Measurements from ENCODE around the gene FGD2. TPM values are rescaled to one million over a fixed set of nuclear protein-coding genes. Genes with fewer than 3 reads are reported as not detected.

The FGD2 gene
- total and polyA plus RNA-seq, 2 donors (not counting 3 experiments of a cell fraction or from before 2014, with no cell fraction given), result not detected

- H3K9me1 ChIP-seq (replicated peaks; ENCODE audit: control insufficient read depth, extremely low read depth, insufficient read depth, low read length), result no peaks in the 10 kb centered on the region
- no peaks in the 10 kb centered on the region for H3K79me2 ChIP-seq (ENCODE audit: control insufficient read depth, insufficient read depth, low read length)
- no peaks in the 10 kb centered on the region for H3K36me3 ChIP-seq (ENCODE audit: control insufficient read depth in 2 of 2, extremely low read depth in 1 of 2, insufficient read depth in 2 of 2, low read length in 2 of 2)
- POLR2A ChIA-PET, result interaction anchor here (0.5 kb wide), 1 partner anchor 992 kb away, joined by 3 read pairs; no protein-coding TSS in a partner anchor
- no peak overlapping the region for H3K4me3 ChIP-seq (replicated peaks in 1 of 3; ENCODE audit: insufficient read depth in 1 of 3, low read depth in 1 of 3, low read length in 3 of 3)
- H3K9ac ChIP-seq (replicated peaks; ENCODE audit: extremely low read depth, insufficient read depth, low read length), result no peak overlapping the region
- no peak for TF ChIP-seq POLR2A (IDR thresholded peaks at IDR 0.05; ENCODE audit: low read depth, low read length)
- no peak for TF ChIP-seq CTCF (IDR thresholded peaks at IDR 0.05; ENCODE audit: extremely low read depth in 1 of 2, insufficient read depth in 1 of 2, low read depth in 1 of 2, low read length in 2 of 2)
- no peak for TF ChIP-seq FOS (IDR thresholded peaks at IDR 0.05; ENCODE audit: borderline replicate concordance, insufficient read depth, low read length)
- TF ChIP-seq GATA2 (IDR thresholded peaks at IDR 0.05; ENCODE audit: insufficient read depth, insufficient read length, low read depth, low read length), result no peak
- no peak for TF ChIP-seq JUN (IDR thresholded peaks at IDR 0.05; ENCODE audit: borderline replicate concordance, insufficient read depth, insufficient read length, low read depth)
- no peak for TF ChIP-seq POLR2AphosphoS5 (IDR thresholded peaks at IDR 0.05; ENCODE audit: insufficient read depth, low read depth, low read length)
- no peak for TF ChIP-seq MYC (IDR thresholded peaks at IDR 0.05; ENCODE audit: low read depth, low read length)
- TF ChIP-seq MAX (IDR thresholded peaks at IDR 0.05; ENCODE audit: insufficient read depth, insufficient read length), result no peak
- TF ChIP-seq EZH2 (IDR thresholded peaks at IDR 0.05; ENCODE audit: borderline replicate concordance, low read depth, low read length, severe bottlenecking), result no peak
- H3K4me2 ChIP-seq (ENCODE audit: insufficient read depth, low read length), result no peak overlapping the region
- dilution Hi-C loops (cut with MboI; ENCODE audit: extremely low pct_ligation_motif_present, low sequenced_read_pairs) (no loop called here), intact Hi-C loops (cut with micrococcal nuclease) (loop anchor here (10.0 kb wide), 1 partner anchor 294 kb away; no protein-coding TSS in a partner anchor)
- no peaks in the 10 kb centered on the region for H3K9me3 ChIP-seq (replicated peaks; ENCODE audit: control insufficient read depth, insufficient read depth, low read length)
- H3K4me1 ChIP-seq (ENCODE audit: control insufficient read depth, extremely low read depth, insufficient read depth, low read length), result peaks cover 10% of the 10 kb centered on the region
- no TSS peak for BruUV-seq (replicated peaks)
- CTCF ChIA-PET, result interaction anchor here (1.8 to 10.6 kb wide), 8 partner anchors 8 to 295 kb away, joined by 4 to 330 read pairs (median 31); partner anchors contain the start of gene PIM1
- no peak for DNase-seq (ENCODE audit: low read depth, low spot score)
- no peak overlapping the region for H3K27ac ChIP-seq (ENCODE audit: insufficient read depth, low read depth, low read length)
- H3K27me3 ChIP-seq (ENCODE audit: control insufficient read depth in 2 of 2, insufficient read depth in 2 of 2, low read length in 2 of 2), result no peaks in the 10 kb centered on the region
- H4K20me1 ChIP-seq (replicated peaks; ENCODE audit: control insufficient read depth, extremely low read depth, insufficient read depth, low read length), result no peaks in the 10 kb centered on the region
- H2AFZ ChIP-seq (ENCODE audit: low read depth, low read length), result no peak overlapping the region
- FAIRE-seq, result no peak
Observed at GRCh38 chr6:37020381-37020780, 14.9 kb downstream of the FGD2 start.

All from endothelial cell of umbilical vein (primary cell).